CD4-positive, alpha-beta T cell (primary cell): ENCODE results near the gene LBX2. TPM values are rescaled to one million over a fixed set of nuclear protein-coding genes. Genes with fewer than 3 reads are reported as not detected.

Experiments used
- ATAC-seq: fragments of 200-7000 bp; cut with Tn5 transposase; one replicate; pipeline ENCODE4 v1.10.0; 2022; ENCODE audit warnings: mild to moderate bottlenecking; ENCODE audit not compliant: poor library complexity
- CTCF ChIA-PET: fragments of 350-600 bp; sonication (Branson Sonifier 250); formaldehyde crosslinking; loops from one replicate; lab custom pipeline; 2021; ENCODE audit warnings: antibody characterized with exemption, inconsistent platforms; lab: Charles Lee
- POLR2A ChIA-PET: fragments of 350-600 bp; sonication (Branson Sonifier 250); formaldehyde crosslinking; loops from one replicate; lab custom pipeline; 2021; ENCODE audit warnings: antibody characterized with exemption, inconsistent platforms; lab: Charles Lee
- DNase-seq, 14 experiments: peaks; one replicate each; pipeline ENCODE4 v3.0.0-alpha.2; 2013 to 2020; ENCODE audit warnings: mixed read lengths in 2 of 14
- H3K27ac ChIP-seq, 2 donors: one replicate each; pipeline versions ENCODE4 v1.5.1 to v1.7.0; 2013; ENCODE audit warnings: low read length in 2 of 2, low read depth in 1 of 2, mild to moderate bottlenecking in 1 of 2
- H3K27me3 ChIP-seq, 2 experiments: 1 replicate in 1 of 2; 2 replicates in 1 of 2; pipeline versions ENCODE4 v1.6.1 to v1.7.0; 2013; ENCODE audit warnings: low read length in 2 of 2, control low read depth in 1 of 2, mild to moderate bottlenecking in 1 of 2, moderate library complexity in 1 of 2; ENCODE audit not compliant: insufficient read depth in 2 of 2, control insufficient read depth in 1 of 2
- H3K36me3 ChIP-seq: one replicate; pipeline ENCODE4 v1.6.1; 2013; ENCODE audit warnings: low read length, control low read depth; ENCODE audit not compliant: insufficient read depth
- H3K4me1 ChIP-seq: one replicate; pipeline ENCODE4 v1.6.1; 2013; ENCODE audit warnings: low read length, control low read depth; ENCODE audit not compliant: insufficient read depth
- H3K4me3 ChIP-seq: one replicate; pipeline ENCODE4 v1.5.1; 2013; ENCODE audit warnings: mild to moderate bottlenecking, low read length, moderate library complexity
- H3K9me3 ChIP-seq, 2 experiments: 1 replicate in 1 of 2; 2 replicates in 1 of 2; pipeline versions ENCODE4 v1.6.1 to v1.7.0; 2013; ENCODE audit warnings: low read length in 2 of 2, mild to moderate bottlenecking in 2 of 2, control low read depth in 1 of 2, moderate library complexity in 1 of 2; ENCODE audit not compliant: control insufficient read depth in 1 of 2, insufficient read depth in 1 of 2
- H3K27ac Mint-ChIP-seq: one replicate; pipeline ENCODE4 v1.8.0; 2020; ENCODE audit warnings: mixed read lengths
- H3K27me3 Mint-ChIP-seq: one replicate; pipeline ENCODE4 v1.8.0; 2021; ENCODE audit warnings: mixed read lengths
- H3K36me3 Mint-ChIP-seq: one replicate; pipeline ENCODE4 v1.8.0; 2021; ENCODE audit warnings: low read depth, mixed read lengths
- H3K4me1 Mint-ChIP-seq: one replicate; pipeline ENCODE4 v1.8.0; 2021; ENCODE audit warnings: low read depth, mixed read lengths
- H3K4me3 Mint-ChIP-seq: one replicate; pipeline ENCODE4 v1.8.0; 2020; ENCODE audit warnings: mild to moderate bottlenecking, mixed read lengths
- H3K9me3 Mint-ChIP-seq: one replicate; pipeline ENCODE4 v1.8.0; 2020; ENCODE audit warnings: mixed read lengths
- intact Hi-C, 2 experiments: fragments of 100-400 bp; cut with DNase I in 1 of 2; cut with micrococcal nuclease in 1 of 2; formaldehyde crosslinking; loops; one replicate each; pipeline versions ENCODE4 v1.15.1 to v1.9.0; 2023 to 2025; cut with DNase I, micrococcal nuclease
- total RNA-seq, 174 experiments: library from RNA in 2 of 174; stranded (reverse) in 2 of 174; gene quantifications; one replicate each; pipeline ENCODE4 v1.2.3 and lab custom pipeline; 2021 to 2026
- TF ChIP-seq, protein P1 (sequence below): fragments of 200-600 bp; IDR thresholded peaks from one replicate; pipeline ENCODE4 v1.8.0; 2022; ENCODE audit warnings: antibody characterized with exemption, mild to moderate bottlenecking

Gene LBX2
- total RNA-seq, 2 experiments from 2014 or later: not detected

- Mint-ChIP-seq H3K9me3 (no peaks in the 10 kb centered on the region), H3K27ac (peak overlapping the region; percentile 89), H3K4me1 (peaks cover 42% of the 10 kb centered on the region), H3K4me3 (peak overlapping the region; percentile 92), H3K27me3 (peaks cover 1% of the 10 kb centered on the region), H3K36me3 (peaks cover 57% of the 10 kb centered on the region)
- Histone ChIP-seq H3K4me3 (no peak overlapping the region), H3K27ac (no peak overlapping the region), H3K9me3 (peaks cover 0 to 6% of the 10 kb centered on the region in 2 experiments), H3K36me3 (peaks cover 36% of the 10 kb centered on the region), H3K27me3 (no peaks in the 10 kb centered on the region), H3K4me1 (peaks cover 35% of the 10 kb centered on the region)
- TF ChIP-seq, protein P1, sequence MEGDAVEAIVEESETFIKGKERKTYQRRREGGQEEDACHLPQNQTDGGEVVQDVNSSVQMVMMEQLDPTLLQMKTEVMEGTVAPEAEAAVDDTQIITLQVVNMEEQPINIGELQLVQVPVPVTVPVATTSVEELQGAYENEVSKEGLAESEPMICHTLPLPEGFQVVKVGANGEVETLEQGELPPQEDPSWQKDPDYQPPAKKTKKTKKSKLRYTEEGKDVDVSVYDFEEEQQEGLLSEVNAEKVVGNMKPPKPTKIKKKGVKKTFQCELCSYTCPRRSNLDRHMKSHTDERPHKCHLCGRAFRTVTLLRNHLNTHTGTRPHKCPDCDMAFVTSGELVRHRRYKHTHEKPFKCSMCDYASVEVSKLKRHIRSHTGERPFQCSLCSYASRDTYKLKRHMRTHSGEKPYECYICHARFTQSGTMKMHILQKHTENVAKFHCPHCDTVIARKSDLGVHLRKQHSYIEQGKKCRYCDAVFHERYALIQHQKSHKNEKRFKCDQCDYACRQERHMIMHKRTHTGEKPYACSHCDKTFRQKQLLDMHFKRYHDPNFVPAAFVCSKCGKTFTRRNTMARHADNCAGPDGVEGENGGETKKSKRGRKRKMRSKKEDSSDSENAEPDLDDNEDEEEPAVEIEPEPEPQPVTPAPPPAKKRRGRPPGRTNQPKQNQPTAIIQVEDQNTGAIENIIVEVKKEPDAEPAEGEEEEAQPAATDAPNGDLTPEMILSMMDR: no peak
- ATAC-seq (no peak), DNase-seq (no peak)
- ChIA-PET POLR2A (interaction anchor here (2.4 to 2.5 kb wide), 2 partner anchors 14 to 28 kb away, joined by 10 read pairs; partner anchors contain the start of genes LBX2 and TLX2), CTCF (interaction anchor here (1.5 kb wide), 1 partner anchor 73 kb away, joined by 3 read pairs; the partner anchor contains the start of gene INO80B)
- intact Hi-C loops: loop anchor here in 1 of 2 experiments (2.0 kb wide), 2 partner anchors 13 to 45 kb away; partner anchors contain the start of genes CCDC142, TLX2 and TTC31
These were observed 28.3 kb upstream of the LBX2 start for GRCh38 chr2:74527741-74528140.

- peaks cover 34% of the 10 kb centered on the region for H3K4me1 ChIP-seq
- H3K27ac ChIP-seq: no peak overlapping the region
- Mint-ChIP-seq H3K27me3 (peaks cover 11% of the 10 kb centered on the region), H3K9me3 (no peaks in the 10 kb centered on the region), H3K4me3 (peak overlapping the region; percentile 88), H3K4me1 (peaks cover 35% of the 10 kb centered on the region), H3K36me3 (peaks cover 51% of the 10 kb centered on the region), H3K27ac (peak overlapping the region; percentile 71)
- DNase-seq (no peak), ATAC-seq (no peak)
- H3K27me3 ChIP-seq: no peaks in the 10 kb centered on the region
- TF ChIP-seq, protein P1: no peak
- peaks cover 32% of the 10 kb centered on the region for H3K36me3 ChIP-seq
- intact Hi-C loops: no loop called here
- ChIA-PET CTCF (no interaction called here), POLR2A (interaction anchor here (0.7 to 1.9 kb wide), 6 partner anchors 11 to 348 kb away, joined by 3 to 8 read pairs (median 4); partner anchors contain the start of genes CCDC142, INO80B, MOB1A and MRPL53)
- peaks cover 0 to 6% of the 10 kb centered on the region in 2 experiments for H3K9me3 ChIP-seq
- no peak overlapping the region for H3K4me3 ChIP-seq
These were observed 27.3 kb upstream of the LBX2 start for GRCh38 chr2:74526649-74527230.

DNA sequence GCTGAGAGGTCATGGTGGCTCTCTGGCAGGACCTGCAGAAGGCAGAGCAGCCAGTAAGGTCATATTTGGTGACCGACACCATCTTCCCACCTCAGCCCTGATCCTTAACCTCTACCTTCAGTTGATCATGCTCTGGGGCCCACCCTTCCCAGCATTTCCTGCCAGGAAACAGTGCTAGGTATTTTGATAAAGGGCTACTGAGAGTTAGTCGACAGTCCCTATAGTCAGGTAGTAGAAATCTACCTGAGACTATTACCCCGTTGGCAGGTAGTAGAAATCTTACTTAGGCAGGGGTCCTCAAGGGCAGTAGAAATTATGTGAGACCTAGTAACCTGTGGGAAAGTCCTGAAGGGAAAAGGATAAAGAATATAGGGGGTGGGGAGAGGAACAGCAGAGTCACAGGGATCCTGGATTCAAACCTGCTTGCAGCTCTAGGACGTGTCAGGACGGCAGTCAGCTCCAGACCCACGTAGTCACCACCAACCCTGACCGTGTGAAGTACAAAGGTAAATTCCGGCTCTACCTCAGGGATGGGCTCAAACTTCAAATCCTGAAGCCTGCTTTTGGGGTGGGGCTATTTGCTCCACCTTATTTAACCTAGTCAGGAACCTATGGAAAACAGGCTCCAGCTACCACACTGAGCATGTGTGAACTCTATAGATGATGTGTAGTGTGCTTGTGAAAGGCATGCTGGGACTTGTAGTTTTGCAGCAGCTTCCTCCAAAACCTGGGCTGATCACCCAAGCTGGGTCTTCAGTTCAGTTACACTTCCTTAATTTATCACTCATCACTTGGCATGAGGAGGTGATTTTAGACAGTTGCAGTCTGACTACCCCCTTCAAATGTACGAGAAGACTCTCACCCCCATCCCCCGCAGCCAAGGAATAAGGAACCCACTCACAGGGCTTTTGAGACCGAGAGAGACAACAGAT is 26.6 kb upstream of the LBX2 start, which contains the start of gene DQX1:
Gene DQX1 (minus strand): TSS at position 515 of the 932 bp plus-strand sequence. CDS start 502 bp downstream, at position 13.
- peak in 4 of 14 experiments; percentile 23 to 75 (median 58) for DNase-seq

More for the DNA sequence above, 26.6 kb upstream of the LBX2 start, which contains the start of gene DQX1:
- Histone ChIP-seq H3K36me3 (peaks cover 29% of the 10 kb centered on the region), H3K4me3 (no peak within 1 kb of the TSS), H3K4me1 (peaks cover 26% of the 10 kb centered on the region), H3K27ac (no peak within 1 kb of the TSS), H3K9me3 (peaks cover 0 to 6% of the 10 kb centered on the region in 2 experiments), H3K27me3 (no peaks in the 10 kb centered on the region)
- TF ChIP-seq, protein P1: no peak
- no peak for ATAC-seq
- peak within 1 kb of the TSS; percentile 71 for H3K27ac Mint-ChIP-seq
- POLR2A ChIA-PET: interaction anchor here (0.7 to 1.9 kb wide), 6 partner anchors 10 to 348 kb away, joined by 3 to 8 read pairs (median 4); partner anchors contain the start of genes CCDC142, INO80B, MOB1A and MRPL53
- peaks cover 16% of the 10 kb centered on the region for H3K27me3 Mint-ChIP-seq
- peaks cover 29% of the 10 kb centered on the region for H3K4me1 Mint-ChIP-seq
- H3K4me3 Mint-ChIP-seq: peak within 1 kb of the TSS; percentile 88
- peaks cover 51% of the 10 kb centered on the region for H3K36me3 Mint-ChIP-seq
- intact Hi-C loops: no loop called here
- no peaks in the 10 kb centered on the region for H3K9me3 Mint-ChIP-seq
- CTCF ChIA-PET: no interaction called here
